HG02678 (cell line): ENCODE results near the gene C4orf51.
A peak's percentile ranks its signal among the peaks of the same experiment; 100 is the strongest.

Experiments used
- ATAC-seq: cut with Tn5 transposase; IDR thresholded peaks from one replicate; pipeline ENCODE4 v1.9.1; 2021; ENCODE audit warnings: mild to moderate bottlenecking, moderate library complexity; ENCODE audit not compliant: unreplicated experiment

Gene C4orf51

GRCh38 chr4:145709336-145709735, 29.4 kb downstream of the C4orf51 start:
- ATAC-seq, result no peak

- no peak for ATAC-seq
Observed at GRCh38 chr4:145709843-145710242, 29.9 kb downstream of the C4orf51 start.

GRCh38 chr4:145716200-145716599, 36.3 kb downstream of the C4orf51 start:
- no peak for ATAC-seq

GRCh38 chr4:145716661-145717200, 36.8 kb downstream of the C4orf51 start:
- no peak for ATAC-seq

GRCh38 chr4:145719752-145720624, 40.0 kb downstream of the C4orf51 start:
- peak; percentile 80 for ATAC-seq

- ATAC-seq, result peak; percentile 29
Observed at GRCh38 chr4:145720656-145721055, 40.7 kb downstream of the C4orf51 start.

GRCh38 chr4:145722561-145722960, 42.6 kb downstream of the C4orf51 start:
- ATAC-seq, result no peak

- no peak for ATAC-seq
Observed at GRCh38 chr4:145723336-145723735, 43.4 kb downstream of the C4orf51 start.

- no peak for ATAC-seq
Observed at GRCh38 chr4:145730026-145730425, 50.1 kb downstream of the C4orf51 start.

- ATAC-seq, result no peak
Observed at GRCh38 chr4:145731028-145731427, 51.1 kb downstream of the C4orf51 start.

GRCh38 chr4:145732001-145732815, 52.3 kb downstream of the C4orf51 start:
- no peak for ATAC-seq

GRCh38 chr4:145732895-145733880, 53.2 kb downstream of the C4orf51 start:
- peak; percentile 77 for ATAC-seq

- ATAC-seq, result no peak
Observed at GRCh38 chr4:145734031-145734430, 54.1 kb downstream of the C4orf51 start.

- no peak for ATAC-seq
Observed at GRCh38 chr4:145734576-145735346, 54.8 kb downstream of the C4orf51 start.

GRCh38 chr4:145735347-145735675, 55.4 kb downstream of the C4orf51 start:
- no peak for ATAC-seq

- no peak for ATAC-seq
Observed at GRCh38 chr4:145735827-145736226, 55.9 kb downstream of the C4orf51 start.

- ATAC-seq, result no peak
Observed at GRCh38 chr4:145736241-145736831, 56.4 kb downstream of the C4orf51 start.

- ATAC-seq, result no peak
Observed at GRCh38 chr4:145739845-145740244, 59.9 kb downstream of the C4orf51 start.

- no peak for ATAC-seq
Observed at GRCh38 chr4:145740806-145741205, 60.9 kb downstream of the C4orf51 start.
